HG03025 (cell line): Measurements from ENCODE around the gene NRBF2.
"Not testable (repeated sequence)": the region's sequence is repeated elsewhere in the genome, so short reads cannot be mapped to it uniquely, and the experiment has no call there.

Experiments used
- ATAC-seq: cut with Tn5 transposase; IDR thresholded peaks from one replicate; pipeline ENCODE4 v1.9.1; 2021; ENCODE audit warnings: mild to moderate bottlenecking, moderate library complexity; ENCODE audit not compliant: unreplicated experiment, low FRiP score

The NRBF2 gene

DNA sequence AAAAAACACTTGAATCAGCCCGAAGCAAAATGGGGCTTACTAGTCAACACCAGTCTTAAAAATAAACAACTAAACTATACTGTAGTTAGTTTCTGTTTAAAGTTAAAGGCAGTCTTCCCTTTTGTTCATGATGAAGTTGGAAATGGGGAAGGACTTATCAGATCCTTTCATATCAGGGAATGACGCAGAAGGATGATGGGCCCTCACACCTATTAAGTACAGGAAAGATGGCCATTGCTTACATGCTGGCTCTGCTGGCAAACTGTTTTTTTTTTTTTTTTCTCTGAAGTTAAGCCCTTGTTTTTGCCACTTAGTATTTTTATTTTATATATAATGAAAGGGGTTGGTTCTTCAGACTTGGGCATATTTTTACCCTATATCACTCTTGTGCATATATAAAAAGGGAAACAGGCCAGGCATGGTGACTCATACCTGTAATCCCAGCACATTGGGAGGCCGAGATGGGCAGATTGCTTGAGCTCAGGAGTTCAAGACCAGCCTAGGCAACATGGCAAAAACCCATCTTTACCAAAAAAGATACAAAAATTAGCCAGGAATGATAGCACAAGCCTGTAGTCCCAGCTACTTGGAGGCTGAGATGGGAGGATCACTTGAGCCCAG lies 16.6 kb upstream of the NRBF2 start:
- no peak for ATAC-seq

DNA sequence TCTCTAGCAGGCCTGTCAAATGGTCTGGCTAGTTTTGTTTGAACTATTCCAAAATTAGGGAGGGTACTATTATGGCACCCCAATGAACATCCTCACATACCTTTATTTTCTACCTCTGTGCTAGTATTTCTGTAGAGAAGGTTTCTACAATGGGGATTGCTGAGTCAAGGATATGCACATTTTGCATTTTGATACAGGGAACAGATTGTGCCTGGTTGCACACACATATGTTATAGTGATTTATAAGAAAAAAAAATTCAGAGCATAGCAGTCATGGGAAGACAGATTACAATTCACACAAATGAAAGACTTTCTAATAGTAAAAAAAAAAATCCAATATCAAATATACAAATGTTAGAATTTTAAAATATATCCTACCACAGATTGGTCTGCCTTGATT lies 14.1 kb upstream of the NRBF2 start:
- ATAC-seq = no peak

DNA sequence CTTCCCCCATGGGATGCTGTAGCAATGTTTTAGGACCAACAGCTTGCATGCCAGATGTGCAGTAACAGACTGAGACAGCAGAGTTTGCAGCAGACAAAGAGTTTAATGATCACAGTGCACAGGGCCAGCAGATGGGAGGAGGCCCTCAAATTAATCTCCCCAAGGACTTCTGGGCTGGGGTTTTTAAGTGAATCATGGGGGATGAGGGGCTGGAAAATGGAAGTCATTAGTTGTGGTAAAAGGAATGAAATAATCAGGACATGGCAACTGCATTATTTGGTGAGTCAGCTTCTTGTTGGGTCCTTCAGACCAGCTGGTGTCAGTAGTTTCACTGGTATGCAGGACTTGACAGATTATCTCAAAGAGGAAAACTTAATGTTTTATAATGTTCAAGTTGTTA lies 12.6 kb upstream of the NRBF2 start:
- no peak for ATAC-seq

DNA sequence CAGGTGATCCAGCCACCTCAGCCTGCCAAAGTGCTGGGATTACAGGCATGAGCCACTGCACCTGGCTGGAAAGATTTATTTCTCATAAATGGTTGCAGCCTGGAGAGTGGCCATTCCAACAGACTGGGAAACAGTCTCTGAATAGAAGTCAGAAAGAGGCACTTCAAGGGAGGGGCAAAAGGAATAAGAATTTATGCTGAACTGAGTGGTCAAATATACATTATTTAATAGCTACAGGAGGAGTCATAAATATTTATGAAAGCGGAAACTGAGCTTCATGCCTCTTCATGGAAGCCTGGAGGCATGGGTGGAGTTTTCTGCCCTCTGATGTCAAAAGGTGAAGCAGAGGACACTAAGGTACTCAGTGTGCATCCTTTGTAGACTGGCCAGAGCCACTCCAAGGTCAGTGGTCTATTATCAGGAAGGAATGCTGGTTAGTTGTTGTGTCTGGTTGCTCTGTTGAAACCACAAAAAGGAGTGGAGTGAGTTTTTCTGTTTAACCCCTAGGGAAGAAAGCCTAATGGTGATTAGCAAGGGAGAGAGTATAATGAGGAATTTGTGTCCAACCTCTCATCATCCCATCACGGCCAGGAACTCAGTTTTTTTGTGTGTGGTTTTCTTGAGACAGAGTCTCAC lies 9.3 kb upstream of the NRBF2 start:
- no peak for ATAC-seq

DNA sequence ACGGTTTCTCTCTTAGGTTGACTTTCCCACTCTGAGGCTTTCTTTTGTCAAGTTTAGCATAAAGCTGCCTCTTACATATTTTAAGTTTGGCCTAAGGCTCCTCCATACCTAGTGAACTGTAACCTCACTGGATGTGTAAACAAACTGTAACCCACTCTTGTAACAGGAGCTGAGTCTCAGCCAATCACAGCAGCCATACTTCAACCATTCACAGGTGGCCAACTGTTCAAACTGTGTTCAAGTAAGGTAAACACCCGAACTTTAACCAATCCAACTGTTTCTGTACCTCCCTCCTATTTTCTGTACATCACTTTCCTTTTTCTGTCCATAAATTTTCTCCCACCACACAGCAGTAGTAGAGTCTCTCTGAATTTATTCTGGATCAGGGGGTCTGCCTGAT lies 7.7 kb upstream of the NRBF2 start:
- ATAC-seq = no peak

DNA sequence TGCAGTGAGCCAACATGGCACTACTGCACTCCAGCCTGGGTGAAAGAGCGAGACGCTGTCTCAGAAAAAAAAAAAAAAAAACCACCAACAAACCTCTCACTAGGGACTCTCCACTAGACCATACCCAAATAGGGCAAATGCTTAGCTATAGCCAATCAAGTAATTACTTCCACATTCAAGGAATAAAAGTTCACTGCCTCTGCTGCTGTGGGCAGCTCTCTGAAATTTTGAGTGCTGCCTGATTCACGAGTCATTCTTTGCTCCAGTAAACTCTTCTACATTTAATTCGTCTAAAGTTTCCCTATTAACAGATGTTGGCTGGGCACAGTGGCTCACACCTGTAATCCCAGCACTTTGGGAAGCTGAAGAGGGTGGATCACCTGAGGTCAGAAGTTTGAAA lies 4.7 kb upstream of the NRBF2 start:
- ATAC-seq = no peak

DNA sequence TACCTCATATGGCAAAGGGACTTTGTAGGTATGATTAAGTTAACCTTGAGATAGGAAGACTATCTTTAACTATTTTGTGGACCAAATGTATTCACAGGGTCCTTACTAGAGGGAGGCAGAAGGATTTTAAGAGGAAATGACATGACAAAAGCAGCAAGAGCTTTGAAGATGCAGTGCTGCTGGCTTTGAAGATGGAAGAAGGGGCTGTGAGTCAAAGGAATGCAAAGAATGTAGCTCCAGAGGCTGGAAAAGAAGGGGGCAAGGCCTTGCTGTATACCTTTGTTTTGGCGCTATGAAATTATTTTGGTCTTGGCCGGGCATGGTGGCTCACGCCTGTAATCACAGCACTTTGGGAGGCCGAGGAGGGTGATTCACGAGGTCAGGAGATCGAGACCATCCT lies 3.2 kb upstream of the NRBF2 start:
- ATAC-seq = no peak

DNA sequence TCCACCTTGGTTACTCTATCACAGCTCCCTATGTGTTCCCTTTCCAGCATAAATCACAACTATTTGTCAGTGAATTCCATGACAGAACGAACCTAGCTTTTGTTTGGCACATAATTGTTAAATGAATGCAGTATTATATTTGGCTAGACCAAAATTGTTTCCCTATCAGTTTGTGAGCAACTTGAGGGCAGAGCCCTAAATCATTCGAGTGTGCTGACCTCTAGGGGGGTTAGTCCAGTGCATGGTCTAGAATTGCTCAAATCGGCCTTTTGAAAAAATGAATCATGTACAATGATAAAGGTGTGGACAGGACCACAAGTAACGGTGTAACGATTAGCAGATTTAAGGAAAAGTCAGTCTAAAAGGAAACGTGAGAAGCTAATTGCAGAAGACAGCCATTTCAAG lies 475 bp upstream of the NRBF2 start:
- ATAC-seq = no peak

DNA sequence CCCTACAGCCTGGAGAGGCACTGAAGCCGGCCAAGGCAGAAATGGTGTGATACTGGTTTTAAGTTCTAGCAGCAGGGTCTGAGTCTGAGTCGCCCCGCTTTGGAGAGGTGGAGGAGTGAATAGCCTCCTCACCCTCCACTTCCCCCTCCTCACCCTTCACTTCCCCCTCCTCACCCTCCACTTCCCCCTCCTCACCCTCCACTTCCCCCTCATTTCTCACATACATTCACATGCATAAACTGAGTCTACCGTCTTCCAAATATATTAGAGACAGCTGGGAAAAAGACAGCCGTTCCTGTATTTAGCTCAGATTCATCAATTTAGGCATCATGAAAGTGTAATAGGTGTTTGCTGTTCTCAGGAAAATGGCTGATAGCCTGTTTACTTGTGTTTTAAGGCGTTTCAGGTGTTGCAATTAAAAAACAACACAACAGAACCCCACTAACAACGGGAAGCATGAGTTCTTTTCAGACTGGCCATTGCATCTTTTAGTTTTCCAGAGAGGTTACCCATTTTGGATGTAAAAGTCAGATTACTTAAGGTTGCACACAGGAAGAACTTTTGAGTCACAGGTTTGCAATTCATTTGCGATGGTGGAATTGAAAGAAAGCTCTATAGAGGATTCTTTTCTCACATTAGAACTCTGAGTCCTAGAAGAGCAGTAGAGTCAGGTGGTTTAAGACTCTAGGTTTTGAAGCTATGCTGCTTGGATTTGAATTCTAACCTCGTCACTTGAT lies 861 bp downstream of the NRBF2 start:
- ATAC-seq = no peak

DNA sequence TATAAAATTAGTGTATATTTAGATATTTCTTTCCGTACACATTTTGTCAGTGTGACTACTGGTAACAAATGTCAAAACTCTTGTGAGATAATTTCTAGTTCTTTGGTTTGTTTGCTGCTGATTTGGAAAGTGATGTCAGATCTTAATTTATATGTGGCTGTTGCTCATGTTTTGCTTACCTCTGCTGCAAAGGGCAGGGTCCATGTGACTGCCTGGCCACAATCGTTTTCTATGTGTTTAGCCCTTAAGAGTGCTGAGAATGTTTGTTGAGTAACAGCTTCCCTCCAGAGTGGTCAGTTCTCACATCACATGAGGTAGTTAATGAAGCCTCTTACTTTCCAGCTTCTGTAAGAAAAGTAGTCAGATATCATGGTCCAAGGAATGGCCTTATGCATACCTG lies 4.2 kb downstream of the NRBF2 start:
- ATAC-seq = no peak

DNA sequence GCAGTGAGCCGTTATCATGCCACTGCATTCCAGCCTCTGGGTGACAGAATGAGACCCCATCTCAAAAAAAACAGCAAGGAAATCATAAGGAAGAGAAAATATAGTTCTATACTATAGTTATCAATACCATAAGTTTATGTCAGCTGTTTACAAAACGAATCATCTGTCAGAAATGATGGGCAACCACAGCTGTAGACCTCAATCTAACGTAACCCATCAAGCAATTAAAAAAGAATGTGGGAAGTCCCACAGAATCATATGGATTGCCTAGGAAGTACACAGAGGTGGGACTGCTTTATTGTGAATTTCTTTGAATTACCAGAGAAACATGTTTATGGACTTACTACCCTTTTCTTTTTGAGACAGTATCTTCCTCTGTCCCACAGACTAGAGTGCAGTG lies 6.9 kb downstream of the NRBF2 start:
- ATAC-seq = no peak

DNA sequence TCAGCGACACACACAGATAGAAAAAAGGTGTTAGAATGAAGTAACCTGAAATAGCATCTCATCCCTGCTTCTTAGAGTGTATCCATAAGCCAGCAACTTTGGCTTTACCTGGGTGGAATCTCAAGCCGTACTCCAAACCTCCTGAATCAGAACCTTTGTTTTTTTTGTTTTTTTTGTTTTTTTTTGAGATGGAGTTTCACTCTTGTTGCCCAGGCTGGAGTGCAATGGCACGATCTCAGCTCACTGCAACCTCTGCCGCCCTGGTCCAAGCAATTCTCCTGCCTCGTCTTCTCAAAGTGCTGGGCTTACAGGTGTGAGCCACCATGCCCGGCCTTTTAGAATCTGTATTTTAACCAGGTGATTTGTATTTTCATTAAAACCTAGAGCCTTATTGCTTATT lies 9.0 kb downstream of the NRBF2 start:
- ATAC-seq = no peak

DNA sequence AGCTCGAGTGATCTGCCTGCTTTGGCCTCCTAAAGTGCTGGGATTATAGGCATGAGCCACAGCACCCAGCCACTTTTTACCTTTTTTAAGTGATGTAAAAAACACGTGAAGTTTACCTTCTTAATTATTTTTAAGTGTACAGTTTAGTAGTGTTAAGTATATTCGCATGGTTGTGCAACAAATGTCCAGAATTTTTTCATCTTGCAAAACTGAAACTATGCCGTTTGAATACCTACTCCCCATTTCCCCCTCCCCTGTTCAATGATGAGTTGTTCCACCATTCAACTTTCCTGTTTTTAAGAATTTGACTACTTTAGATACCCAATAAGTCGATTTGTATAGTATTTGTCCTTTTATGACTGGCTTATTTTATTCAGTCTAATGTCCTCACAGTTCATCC lies 10.9 kb downstream of the NRBF2 start:
- ATAC-seq = no peak

DNA sequence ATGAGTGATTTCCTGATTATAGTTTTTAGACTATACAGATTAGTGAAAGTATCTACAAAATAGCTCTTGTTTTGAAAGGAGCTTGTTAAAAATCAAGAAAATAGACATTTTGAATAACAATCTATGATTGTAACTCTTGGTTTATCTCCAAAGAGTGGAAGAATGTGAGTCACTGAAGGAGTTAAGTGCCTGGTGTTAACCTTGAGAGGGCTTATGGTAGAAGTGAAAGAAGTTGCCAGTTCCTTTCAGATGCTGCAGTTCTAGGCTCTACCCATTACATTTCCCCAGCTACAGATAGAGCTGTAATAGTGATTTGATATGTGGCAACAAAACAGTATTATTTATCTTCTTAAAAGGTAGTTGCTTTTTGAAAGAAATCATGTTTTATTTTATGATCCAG lies 12.7 kb downstream of the NRBF2 start:
- ATAC-seq = peak; percentile 63

DNA sequence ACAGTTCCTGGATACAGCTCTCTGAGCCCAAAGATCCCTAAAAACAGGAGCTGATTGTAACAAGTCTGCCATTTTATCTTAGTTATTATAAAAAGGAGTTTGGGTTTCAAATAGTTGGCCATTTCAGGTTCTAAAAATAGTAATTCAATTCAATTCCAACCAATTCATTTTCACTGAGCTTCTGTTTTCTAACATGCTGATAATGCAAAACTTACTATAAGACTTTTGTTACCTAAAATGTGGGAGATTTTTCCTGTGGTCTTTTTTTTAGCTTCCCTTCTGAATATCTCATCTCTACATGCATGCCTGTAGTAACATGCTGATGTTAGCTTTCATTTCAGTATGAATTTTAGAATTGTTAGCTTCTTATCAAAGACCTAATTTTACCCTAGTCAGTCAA lies 13.4 kb downstream of the NRBF2 start:
- ATAC-seq = no peak

DNA sequence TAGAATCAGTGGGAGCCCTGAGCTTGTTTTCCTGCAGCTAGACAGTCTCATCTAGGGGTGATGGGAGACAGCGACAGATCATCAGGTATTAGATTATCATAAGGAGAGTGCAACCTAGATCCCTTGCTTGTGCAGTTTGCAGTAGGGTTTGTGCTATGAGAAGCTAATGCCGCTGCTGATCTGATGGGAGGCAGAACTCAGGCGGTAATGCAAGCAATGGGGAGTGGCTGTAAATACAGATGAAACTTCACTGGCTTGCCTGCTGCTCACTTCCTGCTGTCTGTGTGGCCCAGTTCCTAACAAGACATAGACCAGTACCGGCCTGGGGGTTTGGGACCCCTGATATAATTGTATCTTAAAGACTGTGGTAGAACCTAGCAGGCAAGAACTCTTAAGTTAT lies 17.6 kb downstream of the NRBF2 start:
- ATAC-seq = no peak

DNA sequence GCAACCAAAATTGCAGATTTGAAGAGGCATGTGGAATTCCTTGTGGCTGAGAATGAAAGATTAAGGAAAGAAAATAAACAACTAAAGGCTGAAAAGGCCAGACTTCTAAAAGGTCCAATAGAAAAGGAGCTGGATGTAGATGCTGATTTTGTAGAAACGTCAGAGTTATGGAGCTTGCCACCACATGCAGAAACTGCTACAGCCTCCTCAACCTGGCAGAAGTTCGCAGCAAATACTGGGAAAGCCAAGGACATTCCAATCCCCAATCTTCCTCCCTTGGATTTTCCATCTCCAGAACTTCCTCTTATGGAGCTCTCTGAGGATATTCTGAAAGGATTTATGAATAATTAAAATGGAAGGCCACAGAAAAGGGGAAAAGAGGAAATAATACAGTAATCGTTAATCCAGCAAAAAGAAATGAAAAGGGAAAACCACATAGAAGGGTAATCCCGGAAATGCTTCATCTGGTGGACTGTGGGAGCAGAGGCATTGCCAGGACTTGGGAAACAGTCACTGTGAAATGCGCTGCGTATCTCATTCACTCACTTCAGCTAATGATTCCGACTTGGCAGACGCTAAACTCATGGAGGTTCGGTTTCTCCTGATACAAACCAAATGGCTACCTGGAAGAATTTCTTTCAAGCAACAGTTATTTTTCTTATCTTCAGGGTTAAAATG lies 20.9 kb downstream of the NRBF2 start:
- ATAC-seq = not testable (repeated sequence)

DNA sequence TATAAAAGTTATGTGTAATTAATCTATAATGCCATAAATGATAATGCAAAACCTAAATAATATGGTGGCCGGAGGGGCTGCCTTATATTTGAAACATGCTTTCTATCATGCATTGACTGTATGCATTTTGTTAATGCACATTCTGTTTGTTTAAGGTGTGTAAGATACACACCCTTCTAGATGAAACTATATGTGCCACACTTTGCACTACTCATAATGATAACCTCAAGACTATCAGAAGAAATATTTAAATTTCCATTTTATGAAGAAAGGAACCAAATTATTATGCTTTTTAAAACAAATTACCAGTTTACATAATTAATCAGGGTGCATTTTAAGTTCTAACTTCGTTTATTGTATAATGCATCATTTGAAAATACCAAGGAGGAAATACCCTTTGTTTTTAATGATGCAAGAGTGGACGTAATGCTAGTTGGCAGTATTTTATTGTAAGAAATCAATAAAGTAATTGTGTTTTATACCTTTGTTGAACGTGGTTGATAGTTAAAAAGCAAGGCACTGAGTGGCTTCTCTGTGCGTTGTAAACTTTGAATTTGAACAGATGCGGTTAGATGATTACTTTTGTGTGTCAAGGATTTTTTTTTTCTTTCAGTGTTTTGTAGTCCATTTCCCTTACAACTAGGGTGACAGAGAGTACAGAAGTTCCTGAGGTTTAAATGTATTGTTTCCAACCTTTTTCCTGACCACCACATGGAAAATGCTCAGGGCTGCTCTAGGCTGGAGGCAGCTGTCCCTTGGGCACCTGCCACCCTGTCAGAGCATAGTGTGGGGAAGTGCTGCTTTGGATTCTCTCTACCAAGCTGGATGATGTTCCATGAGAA lies 21.6 kb downstream of the NRBF2 start:
- ATAC-seq = no peak

DNA sequence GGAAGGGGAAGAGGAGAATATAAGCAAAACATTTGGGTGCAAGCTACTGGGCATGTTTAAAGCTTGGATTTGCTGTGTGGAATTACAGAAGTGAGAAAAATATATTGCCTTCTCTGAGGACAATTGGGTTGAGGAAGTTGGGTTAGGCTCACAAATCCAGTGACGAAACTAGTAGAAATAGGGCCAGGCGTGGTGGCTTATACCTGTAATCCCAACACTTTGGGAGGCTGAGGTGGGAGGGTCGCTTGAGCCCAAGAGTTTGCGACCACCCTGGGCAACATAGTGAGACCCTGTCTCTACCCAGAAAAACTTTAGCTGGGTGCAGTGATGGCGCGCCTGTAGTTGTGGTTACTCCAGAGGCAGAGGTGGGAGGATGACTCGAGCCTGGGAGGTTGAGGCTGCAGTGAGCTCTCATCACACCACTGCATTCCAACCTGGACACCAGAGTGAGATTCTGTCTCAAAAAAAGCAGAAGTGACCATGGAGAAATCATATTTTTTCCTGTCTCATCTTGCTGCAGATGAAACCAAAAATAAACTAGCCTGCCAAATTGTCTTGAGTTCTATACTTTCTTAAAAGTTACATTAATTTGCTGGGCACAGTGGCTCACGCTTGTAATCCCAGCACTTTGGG lies 22.4 kb downstream of the NRBF2 start:
- ATAC-seq = no peak

DNA sequence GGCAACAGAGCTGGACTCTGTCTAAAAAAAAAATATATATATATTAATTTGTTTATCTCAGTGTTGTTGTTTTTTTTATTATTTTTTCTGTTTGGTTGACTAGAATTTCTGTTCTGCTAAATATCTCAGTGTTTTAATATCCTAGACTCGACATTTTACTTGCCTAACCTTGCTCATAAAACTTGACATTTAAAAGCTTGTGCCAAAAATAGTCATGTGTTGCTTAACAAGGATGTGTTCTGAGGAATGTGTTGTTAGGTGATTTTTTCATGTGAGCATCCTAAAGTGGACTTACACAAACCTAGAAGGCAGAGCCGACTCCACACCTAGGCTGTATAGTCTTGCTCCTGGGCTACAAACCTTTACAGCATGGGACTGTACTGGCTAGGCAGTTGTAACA lies 23.1 kb downstream of the NRBF2 start:
- no peak for ATAC-seq
